GM21723 (cell line): ENCODE measurements around the gene EDC3.
"Not testable (repeated sequence)": the region's sequence is repeated elsewhere in the genome, so short reads cannot be mapped to it uniquely, and the experiment has no call there.

Experiments
- ATAC-seq: cut with Tn5 transposase; IDR thresholded peaks from one replicate; pipeline ENCODE4 v1.9.1; 2021; ENCODE audit warnings: mild to moderate bottlenecking, moderate library complexity; ENCODE audit not compliant: unreplicated experiment

EDC3 gene

GRCh38 chr15:74612677-74613076, 83.1 kb downstream of the EDC3 start:
- no peak for ATAC-seq

GRCh38 chr15:74611834-74612233, 84.0 kb downstream of the EDC3 start:
- no peak for ATAC-seq

GRCh38 chr15:74611341-74611740, 84.5 kb downstream of the EDC3 start:
- no peak for ATAC-seq

GRCh38 chr15:74610302-74610951, 85.4 kb downstream of the EDC3 start:
- ATAC-seq = no peak

GRCh38 chr15:74609938-74610301, 85.9 kb downstream of the EDC3 start:
- ATAC-seq = no peak

GRCh38 chr15:74608786-74609185, 87.0 kb downstream of the EDC3 start:
- ATAC-seq = no peak

- no peak for ATAC-seq
Observed at GRCh38 chr15:74605795-74606150, 90.1 kb downstream of the EDC3 start.

- ATAC-seq = no peak
Observed at GRCh38 chr15:74604983-74605794, 90.6 kb downstream of the EDC3 start.

GRCh38 chr15:74603789-74604705, 91.8 kb downstream of the EDC3 start:
- no peak for ATAC-seq

- ATAC-seq = no peak
Observed at GRCh38 chr15:74603026-74603788, 92.6 kb downstream of the EDC3 start.

- ATAC-seq = no peak
Observed at GRCh38 chr15:74599156-74599555, 96.7 kb downstream of the EDC3 start.

- ATAC-seq = peak; percentile 84
Observed at GRCh38 chr15:74598126-74598842, 97.5 kb downstream of the EDC3 start.

- ATAC-seq = not testable (repeated sequence)
Observed at GRCh38 chr15:74597146-74597705, 98.6 kb downstream of the EDC3 start.

GRCh38 chr15:74596736-74597135, 99.1 kb downstream of the EDC3 start:
- not testable (repeated sequence) for ATAC-seq

- ATAC-seq = no peak
Observed at GRCh38 chr15:74595271-74595670, 100.6 kb downstream of the EDC3 start.

GRCh38 chr15:74594455-74594854, 101.4 kb downstream of the EDC3 start:
- ATAC-seq = no peak

GRCh38 chr15:74593122-74593521, 102.7 kb downstream of the EDC3 start:
- no peak for ATAC-seq

- ATAC-seq = no peak
Observed at GRCh38 chr15:74592222-74592621, 103.6 kb downstream of the EDC3 start.

GRCh38 chr15:74589826-74590225, 106.0 kb downstream of the EDC3 start:
- no peak for ATAC-seq

GRCh38 chr15:74585857-74586256, 110.0 kb downstream of the EDC3 start:
- no peak for ATAC-seq
